Iris pigment epithelial cell (primary cell): ENCODE results near the gene C2orf80.
"Not testable (repeated sequence)": the region's sequence is repeated elsewhere in the genome, so short reads cannot be mapped to it uniquely, and the experiment has no call there.

Source experiments
- DNase-seq: peaks from one replicate; pipeline ENCODE4 v3.0.0-alpha.2; 2011; ENCODE audit warnings: low read depth

Gene C2orf80

DNA sequence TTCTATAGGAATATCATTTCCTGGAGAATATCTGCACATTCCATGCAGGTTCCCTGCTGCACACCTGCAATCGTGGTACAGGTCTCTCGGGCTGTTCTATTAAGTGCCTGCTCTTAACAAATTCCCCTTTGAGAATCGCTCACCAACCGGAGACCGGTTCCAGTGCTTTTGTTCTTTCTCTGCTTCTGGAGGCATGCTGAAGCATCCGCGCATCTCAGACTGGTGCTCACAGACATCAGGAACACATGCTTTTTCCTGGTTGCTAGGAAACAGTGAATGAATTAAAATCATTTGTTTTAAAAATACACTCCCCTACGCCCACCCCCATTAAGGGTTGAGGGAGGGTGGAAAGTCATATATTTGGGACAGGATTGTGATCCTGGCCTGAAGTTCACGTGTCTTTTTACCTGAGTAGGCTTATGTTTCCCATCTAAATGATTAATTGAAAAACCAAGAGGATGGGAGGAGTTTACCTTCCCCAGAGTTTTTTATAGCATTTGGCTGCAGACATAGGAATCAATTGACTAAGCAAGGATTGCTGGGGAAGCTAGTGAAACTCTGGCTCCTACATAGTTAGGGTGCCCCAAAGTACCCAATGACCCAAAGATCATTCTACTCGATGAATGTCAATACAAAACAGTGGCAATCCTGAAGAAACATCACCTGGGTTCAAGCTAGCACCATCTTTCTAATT, at the start of gene C2orf80:
Gene C2orf80, minus strand, starts transcription at position 221 of the 694 bp plus-strand sequence. CDS start 3,044 bp downstream, outside the sequence.
- no peak for DNase-seq

DNA sequence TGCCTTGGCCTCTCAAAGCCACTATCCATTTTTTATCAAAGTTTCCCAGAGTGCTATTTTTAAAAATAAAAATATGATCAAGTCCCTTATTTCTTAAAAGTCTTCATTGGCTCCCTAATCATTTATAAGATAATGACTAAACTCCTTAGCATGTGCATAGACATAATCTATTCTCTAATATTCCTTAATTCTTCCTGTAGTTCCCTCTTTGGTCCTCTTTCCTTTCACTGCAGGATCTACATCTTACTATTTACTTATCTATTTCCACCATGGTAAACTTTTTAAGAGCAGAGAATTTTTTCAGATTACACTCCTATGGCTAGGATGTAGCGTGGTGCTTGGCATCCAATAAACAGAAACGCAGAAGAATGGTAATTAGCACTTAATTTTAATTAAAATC, 46.0 kb upstream of the C2orf80 start:
- DNase-seq, result no peak

DNA sequence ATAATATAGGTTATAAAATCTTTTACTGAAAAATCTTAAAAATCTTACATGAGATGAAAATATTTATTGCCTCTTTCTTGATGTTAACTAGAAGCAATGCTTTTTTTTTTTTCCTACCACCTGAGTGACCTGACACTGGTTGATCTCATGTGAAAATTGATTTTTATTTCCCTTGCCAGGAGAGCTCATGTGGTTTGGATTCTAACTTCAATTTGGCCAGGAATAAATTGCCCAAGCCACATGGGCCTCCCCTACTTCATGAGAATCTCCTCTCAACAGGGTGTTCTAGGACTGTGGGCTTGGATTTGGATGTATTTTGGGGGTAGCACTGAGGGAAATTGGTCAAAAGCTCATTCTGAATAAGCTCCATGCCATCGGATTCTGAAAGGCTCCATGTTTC, 45.0 kb upstream of the C2orf80 start:
- DNase-seq, result no peak

DNA sequence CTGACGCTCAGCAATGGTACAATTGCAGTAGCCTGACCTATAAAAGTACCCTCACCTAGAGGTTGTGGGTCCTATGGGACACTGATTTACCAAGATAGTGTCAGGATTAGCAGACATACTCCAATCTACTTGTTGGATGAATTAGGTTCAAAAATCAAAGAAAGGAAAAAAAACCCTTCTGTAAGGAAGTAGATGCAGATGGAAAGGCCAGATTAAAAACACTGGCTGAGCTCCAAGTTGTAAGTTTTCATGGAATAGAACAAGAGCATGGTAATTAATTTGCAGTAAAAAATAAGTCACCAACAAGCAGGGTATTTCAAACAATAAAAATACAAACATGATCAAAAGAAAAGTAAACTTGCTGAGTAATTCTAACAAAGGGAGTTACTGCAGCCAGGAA, 38.6 kb upstream of the C2orf80 start:
- no peak for DNase-seq

DNA sequence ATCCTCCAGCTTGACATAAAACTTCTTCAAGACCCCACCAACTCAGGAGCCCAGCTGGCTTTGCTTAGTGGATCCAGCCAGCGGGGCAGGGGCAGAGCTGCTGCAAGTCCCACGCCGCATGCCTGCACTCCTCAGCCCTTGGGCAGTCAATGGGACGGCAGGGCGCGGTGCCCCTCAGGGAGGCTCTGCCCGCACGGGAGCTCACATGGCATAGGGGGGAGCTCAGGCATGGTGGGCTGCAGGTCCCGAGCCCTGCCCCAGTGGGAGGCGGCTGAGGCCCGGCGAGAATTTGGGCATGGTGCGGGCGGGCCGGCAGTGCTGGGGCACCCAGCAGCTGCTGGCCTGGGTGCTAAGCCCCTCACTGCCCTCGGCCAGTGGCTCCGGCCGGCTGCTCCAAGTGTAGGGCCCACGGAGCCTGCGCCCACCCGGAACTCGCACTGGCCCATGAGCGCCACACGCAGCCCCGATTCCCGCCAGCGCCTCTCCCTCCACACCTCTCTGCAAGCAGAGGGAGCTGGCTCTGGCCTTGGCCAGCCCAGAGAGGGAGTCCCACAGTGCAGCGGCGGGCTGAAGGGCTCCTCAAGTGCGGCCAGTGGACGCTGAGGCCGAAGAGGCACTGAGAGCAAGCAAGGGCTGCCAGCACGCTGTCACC, 37.9 kb upstream of the C2orf80 start:
- DNase-seq, result no peak

DNA sequence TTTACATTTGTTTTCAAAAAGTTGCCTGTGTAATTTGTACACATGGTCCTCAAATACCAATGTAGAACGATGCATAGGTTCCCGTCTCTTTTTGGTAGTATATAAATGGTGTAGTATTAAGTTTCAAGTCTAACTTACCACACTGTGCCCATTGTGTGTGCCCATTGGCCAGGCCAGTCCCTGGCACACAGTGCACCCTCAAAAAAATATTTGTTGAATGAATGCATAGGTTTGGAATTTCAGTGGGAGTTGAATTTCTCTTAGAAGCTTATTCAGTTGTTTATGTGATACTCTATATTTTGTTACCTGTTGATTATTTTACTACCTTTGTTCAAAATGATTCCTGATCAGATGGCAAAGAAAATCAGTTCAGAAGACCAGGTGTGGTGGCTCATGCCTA, 35.0 kb upstream of the C2orf80 start:
- DNase-seq, result peak; percentile 17

DNA sequence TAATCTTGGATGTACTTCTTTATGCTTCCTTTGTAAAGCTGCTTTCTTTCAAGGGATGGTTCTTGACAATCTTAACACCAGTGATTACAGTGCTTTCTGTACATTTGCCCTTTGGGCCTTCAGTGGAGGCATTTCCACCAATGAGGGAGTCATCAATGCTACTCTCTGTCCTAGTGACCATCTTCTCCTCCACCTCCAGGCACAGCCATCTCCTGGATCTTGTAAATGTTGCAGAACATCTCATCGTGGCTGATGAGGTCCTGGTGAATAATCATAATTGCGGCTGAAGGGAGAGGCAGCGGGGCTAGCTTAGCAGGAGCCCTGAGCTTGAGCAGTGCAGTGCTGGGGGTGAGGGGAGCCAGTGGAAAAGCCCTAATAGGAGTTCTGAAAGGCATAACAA, 32.5 kb upstream of the C2orf80 start:
- DNase-seq, result peak; percentile 61

DNA sequence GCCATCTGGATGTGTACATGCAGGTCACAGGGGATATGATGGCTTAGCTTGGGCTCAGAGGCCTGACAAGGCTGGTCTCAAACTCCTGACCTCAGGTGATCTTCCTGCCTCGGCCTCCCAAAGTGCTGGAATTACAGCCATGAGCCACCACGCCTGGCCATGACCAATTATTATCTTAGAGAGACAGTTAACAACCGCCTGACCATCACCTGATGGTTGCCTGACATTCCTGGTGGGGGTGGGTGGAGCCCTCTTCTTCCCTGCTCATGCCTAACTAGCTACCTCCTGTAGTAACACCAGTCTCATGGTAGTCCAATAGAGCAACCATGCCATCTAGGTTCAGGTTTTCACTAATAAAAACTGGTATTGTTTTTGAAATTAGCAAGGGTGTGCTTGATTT, 32.0 kb upstream of the C2orf80 start:
- DNase-seq, result not testable (repeated sequence)

DNA sequence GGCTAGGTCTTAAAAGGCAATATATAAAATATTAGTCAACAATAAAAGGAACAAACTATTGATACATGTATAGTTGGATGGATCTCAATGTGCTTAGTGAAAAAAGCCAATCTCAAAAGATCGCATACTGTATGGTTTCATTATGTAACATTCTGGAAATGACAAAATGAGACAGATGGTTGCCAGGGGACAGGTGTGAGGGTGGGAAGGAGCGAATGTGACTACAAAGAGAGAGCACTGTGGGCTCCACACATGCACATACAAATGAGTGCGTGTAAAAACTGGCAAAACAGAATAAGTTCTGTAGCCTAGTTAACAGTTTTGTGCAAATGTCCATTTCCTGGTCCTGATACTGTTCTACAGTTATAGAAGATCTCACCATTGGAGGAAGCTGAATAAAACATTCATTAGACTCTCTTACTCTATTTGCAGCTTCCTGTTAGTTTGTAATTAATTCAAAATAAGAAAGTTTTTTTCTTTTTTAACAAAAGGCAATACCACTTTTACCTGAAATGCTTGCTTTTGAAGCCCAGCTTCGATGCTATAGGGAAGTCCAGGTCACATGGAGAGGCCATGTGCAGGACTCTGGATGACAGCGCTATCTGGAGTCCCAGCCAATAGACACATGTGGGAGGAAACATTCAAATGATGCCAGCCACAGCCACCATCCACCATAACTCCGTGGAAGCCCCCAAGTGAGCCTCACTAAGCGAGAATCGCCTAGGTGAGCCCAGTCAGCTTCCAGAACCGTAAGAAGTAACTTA, 21.0 kb upstream of the C2orf80 start:
- DNase-seq, result no peak

DNA sequence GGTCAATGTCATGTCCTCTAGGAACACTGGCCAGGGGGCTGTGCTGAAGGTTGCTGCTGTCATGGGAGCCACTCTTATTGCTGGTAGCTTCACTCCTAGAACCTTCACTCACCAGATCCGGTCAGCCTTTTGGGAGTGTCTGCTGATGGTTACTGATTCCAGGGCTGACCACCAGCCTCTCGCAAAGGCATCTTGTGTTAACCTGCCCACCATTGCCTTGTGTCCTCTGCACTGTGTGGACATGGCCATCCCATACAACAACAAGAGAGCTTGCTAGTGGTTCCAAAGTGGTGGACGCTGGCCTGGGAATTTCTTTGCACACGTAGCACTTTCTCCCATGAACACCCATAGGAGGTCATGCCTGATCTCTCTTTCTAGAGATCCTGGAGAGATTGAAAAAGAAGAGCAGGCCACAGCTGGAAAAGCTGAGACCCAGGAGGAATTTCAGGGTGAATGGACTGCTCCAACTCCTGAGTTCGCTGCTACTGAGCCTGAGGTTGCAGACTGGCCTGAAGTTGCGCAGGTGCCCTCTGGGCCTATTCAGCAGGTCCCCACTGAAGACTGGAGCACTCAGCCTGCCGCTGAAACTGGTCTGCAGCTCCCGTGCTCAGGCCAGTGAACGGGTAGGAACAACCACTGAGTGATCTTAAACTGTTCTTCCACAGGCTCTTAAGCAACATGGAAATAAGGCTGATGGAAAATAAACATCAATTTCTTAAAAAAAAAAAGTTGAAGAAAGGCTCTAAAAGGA, 18.7 kb upstream of the C2orf80 start:
- no peak for DNase-seq

DNA sequence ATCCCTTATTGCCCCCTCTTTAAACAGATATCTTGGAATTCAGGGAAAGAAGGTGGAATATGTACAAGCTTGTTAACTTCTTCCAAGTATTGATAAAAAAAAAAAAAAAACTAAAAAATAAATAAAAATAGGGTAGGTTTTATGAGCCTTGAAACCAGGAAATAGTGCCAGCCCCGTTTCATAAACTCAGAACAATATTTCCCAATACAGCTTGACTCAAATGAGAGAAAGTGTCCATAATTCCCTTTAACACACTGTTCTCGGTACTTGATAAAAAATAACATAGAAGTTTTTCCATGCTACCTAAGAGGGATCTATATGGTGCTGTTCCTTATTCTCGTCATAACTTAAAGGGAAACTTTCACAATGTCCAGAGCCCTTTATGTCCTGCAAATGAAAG, 17.9 kb upstream of the C2orf80 start:
- no peak for DNase-seq

DNA sequence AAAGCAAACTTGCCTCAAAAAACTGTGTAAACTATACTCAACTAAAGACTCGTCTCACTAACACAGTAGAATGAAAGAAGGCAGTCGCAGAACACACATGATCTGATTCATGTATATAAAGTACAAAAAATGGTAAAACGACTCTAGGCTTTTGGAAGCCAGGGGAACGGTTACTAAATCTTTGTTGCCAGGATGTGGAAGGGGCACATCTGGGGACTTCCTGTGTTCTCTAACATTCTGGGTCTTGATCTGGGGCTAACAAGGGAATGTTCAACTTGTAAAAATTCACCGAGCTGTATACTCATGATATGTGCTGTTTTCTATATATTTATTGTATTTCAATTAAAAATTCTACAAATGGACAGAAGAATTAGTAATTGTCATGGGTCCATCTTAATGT, 14.3 kb upstream of the C2orf80 start:
- DNase-seq, result no peak

DNA sequence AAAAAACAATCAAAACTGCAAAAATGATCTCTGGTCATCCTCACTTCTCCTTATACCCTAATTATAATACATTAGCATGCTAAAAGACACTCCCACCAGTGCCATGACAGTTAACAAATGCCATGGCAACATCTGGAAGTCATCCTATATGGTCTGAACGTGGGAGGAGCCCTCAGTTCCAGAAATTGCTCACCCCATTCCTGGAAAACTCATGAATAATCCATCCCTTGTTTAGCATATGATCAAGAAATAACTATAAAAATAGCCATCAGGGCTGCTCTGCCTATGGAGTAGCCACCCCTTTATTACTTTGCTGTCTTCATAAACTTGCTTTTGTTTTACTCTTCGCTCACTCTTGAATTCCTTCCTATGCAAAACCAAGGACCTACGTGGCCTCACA, 5.7 kb upstream of the C2orf80 start:
- DNase-seq, result no peak

DNA sequence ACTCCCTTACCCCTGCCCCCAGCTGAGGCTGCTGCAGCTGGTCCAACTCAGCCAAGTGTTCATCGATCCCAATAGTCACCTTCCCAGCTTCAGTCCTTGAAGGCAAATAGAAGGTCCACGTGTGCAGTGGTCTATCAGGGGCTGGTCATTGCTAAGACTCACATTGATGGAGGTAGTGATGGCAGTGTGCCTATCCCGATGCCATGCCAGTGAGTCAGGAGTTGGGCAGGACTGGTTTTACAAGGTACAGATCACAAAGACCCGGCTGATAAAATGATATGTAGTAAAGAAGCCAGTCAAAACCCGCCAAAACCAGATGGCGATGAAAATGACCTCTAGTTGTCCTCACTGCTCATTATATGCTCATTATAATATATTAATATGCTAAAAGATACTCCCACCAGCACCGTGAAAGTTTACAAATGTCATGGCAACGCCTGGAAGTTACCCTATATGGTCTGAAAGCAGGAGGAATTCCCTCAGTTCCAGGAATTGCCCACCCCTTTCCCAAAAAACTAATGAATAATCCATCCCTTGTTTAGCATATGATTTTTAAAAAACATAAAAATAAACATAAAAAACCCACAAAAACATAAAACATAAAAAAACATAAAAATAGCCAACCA, 2.9 kb upstream of the C2orf80 start:
- DNase-seq, result no peak

DNA sequence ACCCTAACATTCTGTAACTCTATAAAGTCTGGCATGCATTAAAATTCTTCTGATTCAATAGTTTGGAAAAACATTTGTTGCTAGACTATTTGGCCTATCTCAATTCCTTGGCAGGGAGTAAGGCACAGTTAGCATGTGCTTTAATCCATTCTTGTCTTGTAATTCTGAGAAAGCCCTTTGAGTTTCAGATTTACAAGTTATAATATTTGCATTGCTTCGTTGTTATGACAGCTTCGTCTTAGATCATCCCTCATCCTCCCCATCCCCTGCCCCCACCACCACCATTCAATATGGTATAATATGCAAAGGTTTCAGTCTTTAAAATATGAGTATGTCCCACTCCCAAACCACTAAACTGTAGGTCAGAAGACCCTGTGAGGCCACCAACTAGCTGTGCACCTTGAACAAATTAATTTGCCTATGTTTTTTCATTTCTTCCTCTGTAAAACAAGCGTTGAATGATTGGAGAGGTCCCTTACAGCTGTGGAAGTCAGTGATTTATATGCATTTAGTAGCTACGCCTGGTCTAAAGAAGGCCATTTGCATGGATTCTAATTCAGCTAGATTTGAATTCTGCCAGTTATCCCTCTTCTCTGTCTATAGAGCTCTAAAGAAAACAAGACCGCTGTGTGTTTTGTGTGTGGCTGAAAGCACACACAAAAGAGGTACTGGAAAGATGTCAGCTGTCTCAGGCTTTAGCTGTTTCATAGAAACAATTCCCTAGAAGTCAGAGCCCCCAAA, 591 bp downstream of the C2orf80 start:
- DNase-seq, result no peak

DNA sequence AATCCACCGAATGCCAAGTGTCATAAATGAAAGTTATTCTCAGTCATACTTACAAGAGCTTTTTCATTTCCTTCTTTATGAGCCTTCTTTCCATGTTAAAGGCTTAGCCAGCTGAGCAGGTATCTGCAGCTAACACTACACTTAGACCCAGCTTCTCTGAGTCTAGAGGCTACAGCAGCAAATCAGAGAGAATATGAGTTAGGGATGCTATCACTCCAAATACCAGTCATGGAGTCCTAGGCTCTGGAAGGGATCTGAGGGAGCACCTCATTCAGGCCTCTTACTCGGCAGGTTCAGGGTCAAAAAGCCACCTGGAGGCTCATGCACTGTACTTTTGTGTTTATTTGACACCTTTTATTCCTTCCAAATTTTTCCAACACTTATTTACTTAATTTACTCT, 2.9 kb downstream of the C2orf80 start:
- no peak for DNase-seq

DNA sequence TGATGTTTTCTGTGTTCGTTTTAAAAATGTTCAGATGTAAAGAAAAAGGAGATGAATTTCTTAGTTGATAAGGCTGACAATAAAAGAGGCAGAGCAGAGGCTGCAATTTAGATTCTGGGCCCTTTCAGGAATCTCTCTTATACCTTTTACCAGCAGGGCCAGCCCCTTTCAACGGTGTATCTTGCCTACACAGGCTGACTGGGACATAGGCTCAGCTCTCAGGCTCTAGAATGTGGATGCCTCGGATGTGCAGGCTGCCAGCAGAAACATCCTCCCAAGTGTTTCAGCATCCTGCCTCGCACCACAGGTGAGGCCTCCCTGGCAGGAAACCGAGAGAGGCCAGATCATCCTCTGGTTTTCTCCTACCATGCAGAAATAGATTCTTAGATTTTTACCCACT, 3.4 kb downstream of the C2orf80 start:
- no peak for DNase-seq

DNA sequence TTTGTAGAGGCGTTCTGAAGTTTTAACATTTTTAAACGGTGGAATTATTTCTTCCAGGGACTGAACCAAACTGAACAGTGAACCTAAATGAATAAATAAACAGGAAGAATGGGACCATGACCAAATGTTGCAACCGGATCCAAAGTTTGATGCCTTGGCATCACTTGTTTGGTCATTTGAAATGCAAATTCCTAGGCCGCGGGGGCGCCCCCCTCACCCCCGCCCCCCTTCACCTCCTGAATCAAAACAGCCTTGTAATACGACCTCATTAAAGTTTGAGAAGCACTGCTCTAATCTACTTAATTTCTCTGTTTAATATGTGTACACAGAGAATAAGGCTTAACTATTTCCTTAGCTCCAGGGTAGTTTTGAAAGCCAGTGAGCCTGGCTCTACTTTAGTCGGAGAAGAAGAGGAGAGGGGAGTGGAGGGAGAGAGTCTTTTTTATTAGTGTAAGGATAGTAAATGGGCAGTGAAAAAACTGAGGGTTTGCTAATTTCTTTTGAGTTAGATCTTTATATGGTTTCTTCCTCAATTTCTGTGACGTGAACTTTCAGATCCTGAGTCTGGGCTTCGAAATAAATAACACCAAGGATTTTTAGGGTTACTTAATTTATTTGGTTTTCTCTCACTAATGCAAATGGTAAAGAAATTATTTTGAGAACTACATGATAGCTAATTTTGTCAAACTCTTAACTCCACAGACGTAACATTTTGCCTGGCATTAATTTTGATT, 5.7 kb downstream of the C2orf80 start:
- DNase-seq, result no peak

DNA sequence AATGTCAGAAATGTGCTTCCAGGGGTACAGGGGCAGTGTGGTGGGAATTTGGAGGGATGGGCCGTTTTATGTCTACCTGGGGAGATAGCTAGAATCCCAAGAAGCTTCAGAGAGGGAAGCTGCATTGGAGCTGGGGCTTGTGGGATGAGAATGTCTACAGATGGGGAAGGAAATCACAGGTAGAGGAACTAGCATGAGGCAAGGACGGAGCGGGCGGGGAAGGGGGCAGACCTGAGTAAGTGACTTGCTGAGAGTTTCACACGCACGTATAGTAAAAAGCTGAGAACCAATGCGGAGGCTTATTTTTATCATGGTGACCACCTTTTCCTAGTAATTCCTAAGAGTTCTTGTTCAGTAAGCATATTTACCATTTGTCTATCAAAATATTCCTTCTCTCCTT, 6.3 kb downstream of the C2orf80 start:
- DNase-seq, result no peak

DNA sequence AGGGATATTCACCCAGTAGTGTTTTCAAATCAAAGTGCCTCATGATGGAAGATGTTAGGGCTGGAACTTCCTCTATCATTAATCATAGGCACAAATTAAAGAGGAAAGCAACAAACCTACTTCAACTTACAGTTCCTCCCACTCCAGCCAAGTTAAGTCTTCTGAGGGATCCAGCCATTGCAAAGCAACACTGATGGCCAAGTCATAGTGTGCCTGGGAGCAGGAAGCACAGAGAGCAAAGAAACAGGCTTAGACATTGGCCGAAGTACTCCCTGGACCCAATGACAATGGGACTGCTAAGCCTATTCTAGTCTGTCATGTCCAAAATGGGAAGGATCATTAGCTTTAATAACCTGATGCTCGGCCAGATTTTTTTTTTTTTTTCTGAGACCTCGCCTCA, 7.0 kb downstream of the C2orf80 start:
- no peak for DNase-seq
